Thyroid gland (tissue), 4 donors: ENCODE data around the gene ETS1. TPM values are rescaled to one million over a fixed set of nuclear protein-coding genes. Genes with fewer than 3 reads are reported as not detected.

Experiments
- DNase-seq, 2 donors: peaks; one replicate each; pipeline ENCODE4 v3.0.0-alpha.2; 2019
- H3K27ac ChIP-seq, 3 donors: fragments of 200-600 bp; sonication (generic); 1 replicate in 2 of 3; 2 replicates in 1 of 3; pipeline ENCODE4 v1.5.1; 2016 to 2019; ENCODE audit warnings: mild to moderate bottlenecking in 1 of 3, moderate library complexity in 1 of 3
- H3K27me3 ChIP-seq: fragments of 200-600 bp; sonication (generic); one replicate; pipeline ENCODE4 v1.5.1; 2019
- H3K36me3 ChIP-seq, 2 donors: fragments of 200-600 bp; sonication (generic); one replicate each; pipeline ENCODE4 v1.5.1; 2016 to 2019
- H3K4me1 ChIP-seq, 2 donors: fragments of 200-600 bp; sonication (generic); one replicate each; pipeline ENCODE4 v1.5.1; 2017 to 2019
- H3K4me3 ChIP-seq, 3 donors: fragments of 200-600 bp; sonication (generic); replicated peaks in 1 of 3; 1 replicate in 2 of 3; 2 replicates in 1 of 3; pipeline ENCODE4 v1.5.1; 2016; ENCODE audit warnings: mild to moderate bottlenecking in 1 of 3
- H3K9me3 ChIP-seq: fragments of 200-600 bp; sonication (generic); one replicate; pipeline ENCODE4 v1.5.1; 2017
- CTCF ChIP-seq, 6 experiments: fragments of 200-600 bp in 3 of 6; fragments of 450-650 bp in 3 of 6; sonication (generic) in 3 of 6; IDR thresholded peaks; one replicate each; pipeline ENCODE4 v1.5.1; 2016 to 2019; ENCODE audit warnings: antibody characterized with exemption in 6 of 6, mild to moderate bottlenecking in 2 of 6, inconsistent platforms in 1 of 6, moderate library complexity in 1 of 6
- POLR2A ChIP-seq, 2 donors: fragments of 450-650 bp; IDR thresholded peaks; one replicate each; pipeline ENCODE4 v1.6.1; 2017; ENCODE audit warnings: antibody characterized with exemption in 2 of 2, mild to moderate bottlenecking in 2 of 2, moderate library complexity in 1 of 2
- WGBS, 2 donors: methylation state at CpG; one replicate each; pipeline ENCODE4 v1.1.5; 2017; 5-methylcytosine and 5-hydroxymethylcytosine counted together
- intact Hi-C: fragments of 100-400 bp; cut with DNase I; formaldehyde crosslinking; loops from one replicate; pipeline ENCODE4 v1.15.1; 2023
- total RNA-seq, 4 donors: library from RNA; depleted of rRNA; stranded (reverse); fragments of >200 nt; gene quantifications; one replicate each; pipeline ENCODE4 v1.2.3, GENCODE V29; 2016

ETS1 gene
- total RNA-seq, 4 donors from 2014 or later, result 38.4 to 79.4 (median 58.4) TPM

GRCh38 chr11:128519338-128519737, 68.0 kb downstream of the ETS1 start:
- Histone ChIP-seq H3K9me3 (no peaks in the 10 kb centered on the region), H3K4me1 (peaks cover 11 to 23% of the 10 kb centered on the region in 2 donors), H3K27ac (peak overlapping the region; percentile 89 to 93 (median 91)), H3K27me3 (no peaks in the 10 kb centered on the region), H3K4me3 (peak overlapping the region in 1 of 3 donors; percentile 12), H3K36me3 (no peaks in the 10 kb centered on the region)
- intact Hi-C loops, result no loop called here
- TF ChIP-seq POLR2A (IDR thresholded peaks at IDR 0.05), result no peak
- no peak for TF ChIP-seq CTCF (IDR thresholded peaks at IDR 0.05)
- no peak for DNase-seq
- WGBS, 2 donors, result 66 to 81% methylated on average over 4 of the region's 4 CpGs

GRCh38 chr11:128518493-128519207, 68.7 kb downstream of the ETS1 start:
- Histone ChIP-seq H3K27me3 (no peaks in the 10 kb centered on the region), H3K4me1 (peaks cover 11 to 24% of the 10 kb centered on the region in 2 donors)
- no peak for TF ChIP-seq POLR2A (IDR thresholded peaks at IDR 0.05)
- no peak for TF ChIP-seq CTCF (IDR thresholded peaks at IDR 0.05)

GRCh38 chr11:128517451-128518230, 69.7 kb downstream of the ETS1 start:
- intact Hi-C loops, result no loop called here
- H3K36me3 ChIP-seq, result no peaks in the 10 kb centered on the region
- no peak for DNase-seq
- H3K27me3 ChIP-seq, result no peaks in the 10 kb centered on the region
- peak overlapping the region in 1 of 3 donors; percentile 12 for H3K4me3 ChIP-seq
- 78 to 80% methylated on average over 5 of the region's 5 CpGs for WGBS, 2 donors
- peak overlapping the region; percentile 55 to 93 (median 89) for H3K27ac ChIP-seq
- H3K4me1 ChIP-seq, result peaks cover 11 to 22% of the 10 kb centered on the region in 2 donors
- TF ChIP-seq POLR2A (IDR thresholded peaks at IDR 0.05) (no peak), CTCF (IDR thresholded peaks at IDR 0.05) (no peak)
- H3K9me3 ChIP-seq, result no peaks in the 10 kb centered on the region

More at GRCh38 chr11:128518493-128519207, 68.7 kb downstream of the ETS1 start:
- intact Hi-C loops, result no loop called here
- WGBS, 2 donors, result 59 to 64% methylated on average over 7 of the region's 7 CpGs
- Histone ChIP-seq H3K27ac (peak overlapping the region; percentile 55 to 93 (median 89)), H3K4me3 (peak overlapping the region in 1 of 3 donors; percentile 12), H3K36me3 (no peaks in the 10 kb centered on the region), H3K9me3 (no peaks in the 10 kb centered on the region)
- DNase-seq, result no peak

GRCh38 chr11:128516886-128517285, 70.5 kb downstream of the ETS1 start:
- intact Hi-C loops, result no loop called here
- 60 to 80% methylated on average over 4 of the region's 4 CpGs for WGBS, 2 donors
- TF ChIP-seq POLR2A (IDR thresholded peaks at IDR 0.05) (no peak), CTCF (IDR thresholded peaks at IDR 0.05) (no peak)
- DNase-seq, result no peak
- Histone ChIP-seq H3K36me3 (no peaks in the 10 kb centered on the region), H3K4me1 (peaks cover 11 to 23% of the 10 kb centered on the region in 2 donors), H3K27me3 (no peaks in the 10 kb centered on the region), H3K4me3 (no peak overlapping the region), H3K9me3 (no peaks in the 10 kb centered on the region), H3K27ac (peak overlapping the region in 2 of 3 donors; percentile 89 to 93)
